Kidney (tissue), 14 donors: ENCODE measurements around the gene TDRD12. TPM values are rescaled to one million over a fixed set of nuclear protein-coding genes. Genes with fewer than 3 reads are reported as not detected.

Source experiments
- DNase-seq, 5 donors: peaks; one replicate each; pipeline ENCODE4 v3.0.0-alpha.2; 2013 to 2020
- FAIRE-seq: peaks from 2 replicates; lab custom pipeline; 2012; peaks lifted over from hg19 to GRCh38; lab: Jason Lieb, UNC
- H3K27ac ChIP-seq, 2 donors: one replicate each; pipeline ENCODE4 v1.7.0; 2013; ENCODE audit warnings: low read depth in 2 of 2, low read length in 2 of 2, inconsistent platforms in 1 of 2
- H3K27me3 ChIP-seq: one replicate; pipeline ENCODE4 v1.7.1; 2013; ENCODE audit warnings: low read length, inconsistent platforms; ENCODE audit not compliant: control insufficient read depth, insufficient read depth
- H3K36me3 ChIP-seq, 3 donors: one replicate each; pipeline versions ENCODE4 v1.7.0 to v1.7.1; 2013; ENCODE audit warnings: low read length in 3 of 3, control low read depth in 1 of 3, inconsistent platforms in 1 of 3; ENCODE audit not compliant: insufficient read depth in 3 of 3, control insufficient read depth in 2 of 3
- H3K4me1 ChIP-seq, 3 donors: one replicate each; pipeline versions ENCODE4 v1.7.0 to v1.7.1; 2013; ENCODE audit warnings: low read length in 3 of 3, inconsistent platforms in 1 of 3, low read depth in 1 of 3; ENCODE audit not compliant: control insufficient read depth in 2 of 3, insufficient read depth in 2 of 3
- H3K4me3 ChIP-seq, 3 donors: one replicate each; pipeline versions ENCODE4 v1.7.0 to v1.8.1; 2013; ENCODE audit warnings: low read length in 3 of 3, control low read depth in 1 of 3, inconsistent platforms in 1 of 3
- H3K9ac ChIP-seq, 3 donors: one replicate each; pipeline versions ENCODE4 v1.7.0 to v1.7.1; 2013; ENCODE audit warnings: low read length in 3 of 3, control low read depth in 1 of 3, inconsistent platforms in 1 of 3
- H3K9me3 ChIP-seq, 3 donors: one replicate each; pipeline versions ENCODE4 v1.7.0 to v1.7.1; 2013; ENCODE audit warnings: low read length in 3 of 3, control low read depth in 1 of 3, inconsistent platforms in 1 of 3; ENCODE audit not compliant: control insufficient read depth in 2 of 3, insufficient read depth in 1 of 3
- intact Hi-C: fragments of 100-400 bp; cut with DNase I; formaldehyde crosslinking; loops from one replicate; pipeline ENCODE4 v1.11.1; 2022
- polyA plus RNA-seq: library from polyadenylated mRNA; stranded (reverse); fragments of 350-450 nt; fragmentation: Illumina TruSeq; extraction: RNeasy Lipid Tissue Mini Kit (QIAGEN cat#74804); gene quantifications from one replicate; pipeline ENCODE4 v1.2.3, GENCODE V29; 2014; ENCODE audit warnings: low read depth, low replicate concordance; ENCODE audit not compliant: insufficient read depth
- total RNA-seq: library from RNA; stranded (reverse); fragmentation: NEBNext Ultra II Directional; extraction: Animal tissue kit (Norgen Biotek cat#: 25700); gene quantifications from one replicate; pipeline ENCODE4 v1.2.1, GENCODE V29; 2021
- TF ChIP-seq, protein P1 (sequence below): IDR thresholded peaks from 3 replicates; pipeline ENCODE4 v1.5.1; 2012; ENCODE audit warnings: mild to moderate bottlenecking, moderate library complexity, borderline replicate concordance; ENCODE audit not compliant: insufficient read depth; ENCODE audit errors: extremely low read depth
- donor health status: control.
- donor health status: control.
- donor health status: control.
- donor health status: control.
- donor health status: control.
- donor health status: DM: yes; HTN: yes; CAD: no.
- donor health status: Normal renal cell carcinoma (clear cell type).

TDRD12 gene
- total and polyA plus RNA-seq, 2 donors from 2014 or later, result 0.38 TPM; not detected in 1

- DNase-seq (no peak), FAIRE-seq (no peak)
- Histone ChIP-seq H3K27ac (no peak overlapping the region), H3K4me3 (no peak overlapping the region), H3K27me3 (no peaks in the 10 kb centered on the region), H3K9ac (no peak overlapping the region), H3K4me1 (no peaks in the 10 kb centered on the region), H3K36me3 (no peaks in the 10 kb centered on the region), H3K9me3 (no peaks in the 10 kb centered on the region)
- intact Hi-C loops, result no loop called here
- TF ChIP-seq, protein P1, sequence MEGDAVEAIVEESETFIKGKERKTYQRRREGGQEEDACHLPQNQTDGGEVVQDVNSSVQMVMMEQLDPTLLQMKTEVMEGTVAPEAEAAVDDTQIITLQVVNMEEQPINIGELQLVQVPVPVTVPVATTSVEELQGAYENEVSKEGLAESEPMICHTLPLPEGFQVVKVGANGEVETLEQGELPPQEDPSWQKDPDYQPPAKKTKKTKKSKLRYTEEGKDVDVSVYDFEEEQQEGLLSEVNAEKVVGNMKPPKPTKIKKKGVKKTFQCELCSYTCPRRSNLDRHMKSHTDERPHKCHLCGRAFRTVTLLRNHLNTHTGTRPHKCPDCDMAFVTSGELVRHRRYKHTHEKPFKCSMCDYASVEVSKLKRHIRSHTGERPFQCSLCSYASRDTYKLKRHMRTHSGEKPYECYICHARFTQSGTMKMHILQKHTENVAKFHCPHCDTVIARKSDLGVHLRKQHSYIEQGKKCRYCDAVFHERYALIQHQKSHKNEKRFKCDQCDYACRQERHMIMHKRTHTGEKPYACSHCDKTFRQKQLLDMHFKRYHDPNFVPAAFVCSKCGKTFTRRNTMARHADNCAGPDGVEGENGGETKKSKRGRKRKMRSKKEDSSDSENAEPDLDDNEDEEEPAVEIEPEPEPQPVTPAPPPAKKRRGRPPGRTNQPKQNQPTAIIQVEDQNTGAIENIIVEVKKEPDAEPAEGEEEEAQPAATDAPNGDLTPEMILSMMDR, result no peak
Observed at GRCh38 chr19:32876236-32876918, 156.8 kb downstream of the TDRD12 start.

GRCh38 chr19:32876919-32877285 is 157.3 kb downstream of the TDRD12 start:
- H3K4me1 ChIP-seq, result no peaks in the 10 kb centered on the region
- no peak for FAIRE-seq
- no peak overlapping the region for H3K9ac ChIP-seq
- H3K36me3 ChIP-seq, result no peaks in the 10 kb centered on the region
- no peaks in the 10 kb centered on the region for H3K9me3 ChIP-seq
- intact Hi-C loops, result no loop called here
- DNase-seq, result no peak
- H3K27ac ChIP-seq, result no peak overlapping the region
- H3K4me3 ChIP-seq, result no peak overlapping the region
- TF ChIP-seq, protein P1, result no peak
- no peaks in the 10 kb centered on the region for H3K27me3 ChIP-seq

Other genes with a start within 250 kb of the TDRD12 start
- 62.6 TPM for gene PDCD5, start 138.6 kb upstream of the TDRD12 start, total RNA-seq
- gene PDCD5, start 138.6 kb upstream of the TDRD12 start, polyA plus RNA-seq, result 116 TPM
- 29.8 TPM for gene ANKRD27, start 44.6 kb upstream of the TDRD12 start, total RNA-seq
- gene ANKRD27, start 44.6 kb upstream of the TDRD12 start, polyA plus RNA-seq, result 9.3 TPM
- gene RGS9BP, start 43.9 kb upstream of the TDRD12 start, total RNA-seq, result 0.72 TPM
- gene RGS9BP, start 43.9 kb upstream of the TDRD12 start, polyA plus RNA-seq, result 0.39 TPM
- gene NUDT19, start 27.9 kb upstream of the TDRD12 start, total RNA-seq, result 11.7 TPM
- 8.8 TPM for gene NUDT19, start 27.9 kb upstream of the TDRD12 start, polyA plus RNA-seq
- 2.6 TPM for gene SLC7A9, start 150.0 kb downstream of the TDRD12 start, total RNA-seq
- 40.0 TPM for gene SLC7A9, start 150.0 kb downstream of the TDRD12 start, polyA plus RNA-seq